WI38 (cell line): ENCODE results near the gene VTI1A.

Experiments
- H3K4me3 ChIP-seq: 2 replicates; pipeline ENCODE4 v1.5.1; 2011; ENCODE audit warnings: low read depth, mild to moderate bottlenecking, control low read depth, low read length
- TF ChIP-seq, protein P1 (sequence below): IDR thresholded peaks from 2 replicates; pipeline ENCODE4 v1.5.1; 2012; ENCODE audit warnings: low read depth, mild to moderate bottlenecking, control low read depth, low read length

VTI1A gene

DNA sequence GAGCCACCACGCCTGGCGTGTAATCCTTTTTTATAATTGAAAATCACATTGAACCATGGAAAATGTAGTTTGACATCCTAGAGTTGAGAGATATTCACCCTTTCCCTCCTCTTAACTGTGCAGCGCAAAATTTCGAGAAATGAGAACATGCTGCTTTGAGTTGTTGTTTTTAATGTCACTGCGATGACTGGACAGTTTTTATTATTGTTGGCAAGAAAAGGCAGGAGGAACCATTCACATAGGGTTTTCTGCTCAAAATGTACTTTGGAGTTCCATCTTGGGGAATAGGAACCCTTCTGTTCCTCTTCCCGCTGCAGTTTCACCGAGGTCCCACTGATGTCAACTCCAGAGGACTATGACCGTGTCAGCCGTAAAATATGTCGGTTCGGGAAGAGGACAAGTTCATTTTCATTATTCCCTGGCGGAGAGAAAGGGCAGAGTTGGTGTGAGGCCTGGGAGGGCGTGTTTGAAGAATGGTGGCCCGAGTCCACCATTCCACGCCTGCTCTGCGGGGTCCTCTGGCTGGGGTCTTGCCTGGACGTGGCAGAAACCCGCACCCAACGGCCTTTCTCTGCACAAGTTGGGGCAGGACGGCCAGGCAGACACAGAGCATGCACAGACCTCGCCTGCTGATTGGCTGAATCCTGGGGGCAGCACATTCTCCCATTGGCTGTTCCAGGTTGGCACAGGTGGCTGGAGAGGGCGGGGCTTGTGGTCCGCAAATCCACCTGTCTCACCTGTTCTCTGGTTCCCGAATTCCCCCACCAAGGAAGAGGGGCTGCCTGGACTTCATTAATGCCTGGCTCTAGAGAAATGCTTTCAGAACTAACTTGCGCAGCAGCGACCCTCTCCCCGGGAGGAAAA lies 397.9 kb downstream of the VTI1A start:
- H3K4me3 ChIP-seq, result no peak overlapping the region
- TF ChIP-seq, protein P1, sequence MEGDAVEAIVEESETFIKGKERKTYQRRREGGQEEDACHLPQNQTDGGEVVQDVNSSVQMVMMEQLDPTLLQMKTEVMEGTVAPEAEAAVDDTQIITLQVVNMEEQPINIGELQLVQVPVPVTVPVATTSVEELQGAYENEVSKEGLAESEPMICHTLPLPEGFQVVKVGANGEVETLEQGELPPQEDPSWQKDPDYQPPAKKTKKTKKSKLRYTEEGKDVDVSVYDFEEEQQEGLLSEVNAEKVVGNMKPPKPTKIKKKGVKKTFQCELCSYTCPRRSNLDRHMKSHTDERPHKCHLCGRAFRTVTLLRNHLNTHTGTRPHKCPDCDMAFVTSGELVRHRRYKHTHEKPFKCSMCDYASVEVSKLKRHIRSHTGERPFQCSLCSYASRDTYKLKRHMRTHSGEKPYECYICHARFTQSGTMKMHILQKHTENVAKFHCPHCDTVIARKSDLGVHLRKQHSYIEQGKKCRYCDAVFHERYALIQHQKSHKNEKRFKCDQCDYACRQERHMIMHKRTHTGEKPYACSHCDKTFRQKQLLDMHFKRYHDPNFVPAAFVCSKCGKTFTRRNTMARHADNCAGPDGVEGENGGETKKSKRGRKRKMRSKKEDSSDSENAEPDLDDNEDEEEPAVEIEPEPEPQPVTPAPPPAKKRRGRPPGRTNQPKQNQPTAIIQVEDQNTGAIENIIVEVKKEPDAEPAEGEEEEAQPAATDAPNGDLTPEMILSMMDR, result no peak

DNA sequence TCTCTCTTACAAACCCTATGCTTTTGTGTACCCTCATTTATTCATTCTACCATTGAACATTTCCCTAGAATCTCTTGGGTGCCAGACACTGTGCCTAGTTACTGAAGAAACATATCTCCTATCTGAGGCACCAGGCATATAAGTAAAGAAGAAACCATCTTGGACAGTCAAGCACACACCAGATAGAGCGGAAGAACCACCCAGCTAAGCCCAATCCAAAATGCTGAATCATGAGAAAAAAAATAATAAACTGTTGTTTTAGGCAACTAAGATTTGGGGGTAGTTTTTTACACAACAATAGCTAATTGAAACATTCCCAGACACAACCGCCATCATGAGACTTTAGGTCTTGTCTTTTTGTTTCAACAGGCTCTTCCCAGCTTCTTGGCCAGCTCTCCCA lies 400.8 kb downstream of the VTI1A start:
- no peak overlapping the region for H3K4me3 ChIP-seq
- TF ChIP-seq, protein P1, result no peak

DNA sequence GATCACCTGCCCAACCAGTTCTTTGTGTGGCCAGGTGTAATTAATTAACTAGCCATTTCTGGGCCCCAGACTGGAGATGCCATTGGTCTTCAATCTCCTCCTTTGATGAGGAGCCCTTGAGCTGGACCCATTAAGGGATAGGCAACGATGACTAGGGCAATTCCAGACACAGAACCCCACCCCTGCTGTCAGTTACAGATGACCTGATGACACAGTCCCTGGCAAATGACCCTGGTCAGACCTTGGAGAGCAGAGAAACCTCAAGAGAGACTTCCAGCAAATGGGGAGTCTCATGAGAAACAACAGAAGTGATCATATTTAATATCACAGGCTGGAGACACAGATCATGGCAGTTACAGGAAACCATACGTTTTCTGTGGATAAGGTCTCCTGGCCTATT lies 401.2 kb downstream of the VTI1A start:
- TF ChIP-seq, protein P1, result no peak
- no peak overlapping the region for H3K4me3 ChIP-seq

DNA sequence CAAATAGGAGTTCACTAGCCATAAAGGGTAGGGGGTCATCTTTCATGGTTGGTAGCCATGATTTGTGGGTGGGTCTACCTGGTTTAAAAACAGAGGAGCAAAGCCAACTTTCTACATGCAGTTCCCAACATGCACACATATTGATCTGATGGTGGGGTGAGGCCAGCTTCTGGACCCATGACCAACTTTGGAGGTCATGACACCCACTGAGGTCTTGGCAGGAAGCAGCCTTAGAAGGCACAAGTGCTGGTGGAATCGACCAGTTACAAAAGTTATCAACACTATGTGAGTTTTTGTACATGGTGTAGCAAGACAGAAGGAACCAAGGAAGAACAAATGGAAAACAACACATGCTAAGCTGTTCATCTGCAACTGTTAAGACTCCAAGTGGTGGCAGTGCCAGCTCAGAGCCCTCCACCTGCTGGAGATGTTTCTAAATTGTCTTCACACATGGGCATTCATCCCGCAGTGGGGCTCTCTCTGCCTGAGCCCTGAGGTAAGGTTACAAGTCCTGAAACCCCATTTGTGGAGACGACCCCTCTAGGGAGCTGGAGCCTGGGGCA lies 401.9 kb downstream of the VTI1A start:
- TF ChIP-seq, protein P1, result no peak
- H3K4me3 ChIP-seq, result no peak overlapping the region

DNA sequence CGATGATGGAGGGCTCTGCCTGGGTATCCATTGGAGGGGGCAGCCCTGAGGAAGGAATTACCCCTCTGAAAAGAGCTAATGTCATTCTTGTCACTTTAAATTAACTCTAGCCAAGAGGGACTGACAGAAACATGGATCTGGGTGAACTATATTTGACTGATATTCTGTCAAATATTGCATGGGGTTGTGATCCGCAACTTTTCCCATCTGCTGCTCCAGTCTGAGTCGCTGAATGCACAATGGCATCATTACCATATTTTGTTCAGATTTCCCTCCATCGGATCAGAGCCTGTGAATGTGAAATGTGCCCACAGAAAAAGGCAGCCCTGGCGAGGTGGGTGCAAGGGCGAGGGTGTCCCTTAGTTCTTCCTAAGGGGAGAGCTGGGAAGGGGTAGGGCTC lies 402.5 kb downstream of the VTI1A start:
- H3K4me3 ChIP-seq, result no peak overlapping the region
- TF ChIP-seq, protein P1, result no peak

DNA sequence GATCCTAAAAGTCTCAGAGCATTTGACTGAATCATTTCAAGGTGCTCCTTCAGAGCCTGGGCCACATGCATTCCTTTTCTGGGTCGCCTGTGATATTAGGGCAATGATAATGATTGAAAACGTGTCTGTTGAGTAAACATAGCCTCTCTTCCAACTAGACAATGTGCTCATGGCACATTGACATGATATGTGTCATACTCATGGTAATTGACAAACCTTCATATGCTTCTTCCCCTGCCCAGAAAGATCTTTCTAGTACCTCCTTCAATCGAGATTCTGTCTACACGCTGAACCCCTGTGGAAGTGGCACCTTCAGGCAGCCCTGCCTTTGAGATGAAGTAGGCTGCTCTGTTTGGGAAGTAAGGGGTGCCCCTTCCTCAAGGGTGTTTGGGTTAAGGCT lies 404.2 kb downstream of the VTI1A start:
- TF ChIP-seq, protein P1, result no peak

DNA sequence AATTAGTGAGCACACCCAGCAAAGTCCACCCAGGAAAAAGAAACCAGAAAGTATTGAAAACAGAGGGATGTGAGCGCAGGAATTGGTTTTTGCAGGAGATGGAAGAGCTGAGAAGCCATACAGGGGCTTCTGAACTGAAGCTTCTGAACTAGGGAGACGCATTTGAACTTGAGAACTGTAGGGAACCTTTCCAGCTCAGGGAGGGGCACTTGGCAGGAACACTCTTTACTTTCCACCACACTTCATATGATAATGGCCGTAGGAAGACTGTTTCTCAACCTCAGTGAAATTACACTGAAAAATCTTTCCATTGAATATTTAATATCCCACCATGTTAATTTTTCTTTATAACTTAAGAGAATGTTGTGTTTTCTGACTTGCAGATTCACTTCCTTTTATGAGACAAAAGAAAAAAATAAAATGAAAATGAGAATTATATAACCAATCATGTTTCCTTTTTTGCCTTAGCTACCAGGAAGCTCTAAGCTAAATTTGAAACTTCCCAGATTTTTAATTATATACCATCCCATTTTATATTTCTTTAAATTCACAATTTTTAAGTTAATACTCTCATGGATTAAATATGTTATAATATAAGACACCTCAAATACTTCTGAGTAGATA lies 404.7 kb downstream of the VTI1A start:
- TF ChIP-seq, protein P1, result no peak
- no peak overlapping the region for H3K4me3 ChIP-seq

More for the DNA sequence above, 404.2 kb downstream of the VTI1A start:
- no peak overlapping the region for H3K4me3 ChIP-seq
